Heart left ventricle (tissue), 16 donors: ENCODE results near the gene KRT72. TPM values are rescaled to one million over a fixed set of nuclear protein-coding genes. Genes with fewer than 3 reads are reported as not detected.
A peak's percentile ranks its signal among the peaks of the same experiment; 100 is the strongest.

Experiments used
- ATAC-seq, 4 donors: fragments of 200-7000 bp; cut with Tn5 transposase; one replicate each; pipeline ENCODE4 v1.9.1; 2020 to 2022; ENCODE audit warnings: moderate library complexity in 4 of 4, mild to moderate bottlenecking in 3 of 4, moderate number of reproducible peaks in 1 of 4
- DNase-seq, 5 donors: peaks; one replicate each; pipeline ENCODE4 v3.0.0-alpha.2; 2020
- H3K27ac ChIP-seq, 12 donors: fragments of 200-600 bp; sonication (generic) in 4 of 12; one replicate each; pipeline versions ENCODE4 v1.5.0 to v1.8.0; 2016 to 2022; ENCODE audit warnings: mild to moderate bottlenecking in 2 of 12
- H3K27me3 ChIP-seq, 9 donors: fragments of 200-600 bp; sonication (generic) in 2 of 9; one replicate each; pipeline versions ENCODE4 v1.5.1 to v1.8.0; 2016 to 2022; ENCODE audit warnings: mild to moderate bottlenecking in 3 of 9
- H3K36me3 ChIP-seq, 9 donors: fragments of 200-600 bp; sonication (generic) in 2 of 9; one replicate each; pipeline versions ENCODE4 v1.5.0 to v1.8.0; 2018 to 2022; ENCODE audit warnings: mild to moderate bottlenecking in 2 of 9
- H3K4me1 ChIP-seq, 12 donors: fragments of 200-600 bp; sonication (generic) in 4 of 12; one replicate each; pipeline versions ENCODE4 v1.5.0 to v1.8.0; 2016 to 2022; ENCODE audit warnings: mild to moderate bottlenecking in 3 of 12
- H3K4me3 ChIP-seq, 12 donors: fragments of 200-600 bp; sonication (generic) in 4 of 12; one replicate each; pipeline versions ENCODE4 v1.5.0 to v1.8.0; 2017 to 2022; ENCODE audit warnings: mild to moderate bottlenecking in 9 of 12, moderate library complexity in 4 of 12
- H3K9me3 ChIP-seq, 12 donors: fragments of 200-600 bp; sonication (generic) in 4 of 12; one replicate each; pipeline versions ENCODE4 v1.5.0 to v1.8.0; 2016 to 2022; ENCODE audit warnings: mild to moderate bottlenecking in 1 of 12
- CTCF ChIP-seq, 12 donors: fragments of 200-600 bp; sonication (generic) in 4 of 12; IDR thresholded peaks; one replicate each; pipeline versions ENCODE4 v1.5.0 to v1.8.0; 2018 to 2022; ENCODE audit warnings: antibody characterized with exemption in 12 of 12, mild to moderate bottlenecking in 5 of 12
- POLR2A ChIP-seq, 2 donors: fragments of 450-650 bp; IDR thresholded peaks; one replicate each; pipeline ENCODE4 v1.6.1; 2017; ENCODE audit warnings: antibody characterized with exemption in 2 of 2, mild to moderate bottlenecking in 2 of 2, moderate library complexity in 2 of 2
- WGBS, 4 donors: extraction: QIAGEN DNeasy Blood & Tissue Kit in 2 of 4; methylation state at CpG; one replicate each; pipeline versions ENCODE4 v1.1.5 to v1.1.7; 2013 to 2018; 5-methylcytosine and 5-hydroxymethylcytosine counted together
- intact Hi-C, 10 donors: fragments of 100-400 bp; cut with DNase I; formaldehyde crosslinking; loops; one replicate each; pipeline versions ENCODE4 v1.11.1 to v1.14.2; 2022
- polyA plus RNA-seq, 2 donors: library from polyadenylated mRNA; stranded (reverse); fragments of 200-250 nt; gene quantifications; one replicate each; pipeline ENCODE4 v1.2.3, GENCODE V29; 2013
- total RNA-seq, 9 donors: library from RNA; depleted of rRNA in 2 of 9; stranded (reverse); fragments of >200 nt in 2 of 9; fragmentation: NEBNext Ultra II Directional in 3 of 9; extraction: Animal tissue kit (Norgen Biotek cat#: 25700) in 3 of 9; gene quantifications; one replicate each; pipeline versions ENCODE4 v1.1.0 to v1.2.4, GENCODE V29; 2016 to 2023
- donor health status: ischemic (EF 13 %, LVEDD 7.1; RV severe dilation, severe dysfunction).
- donor health status: healthy with polysubstance abuse.
- donor health status: DM: no; HTN: yes; CAD: no.
- donor health status: DM: no; HTN: no; CAD: no.
- donor health status: ischemic (EF 25% LVEDD 6.9; RV normal size, moderate dysfunction).
- donor health status: ischemic (EF 25% LVEDD 5.7; RV mildly dilated, moderate dysfunction).
- donor health status: healthy.
- donor health status: DM: yes; HTN: yes; CAD: no.
- donor health status: ischemic (EF 35%, LVEDD 5.7; RV mildly dilated, moderate dysfunction).
- donor health status: nonischemic (EF 11% LVEDD 7.7; RV severe dilation, severe dysfunction).
- donor health status: DM: yes; HTN: yes; CAD: no.
- donor health status: PGD.
- donor health status: ischemic (EF 29% LVEDD 5.4; RV normal size, mild dysfunction).
- donor health status: nonischemic (EF 23%, LVEDD 6.1; RV moderate dilation, normal function).

The KRT72 gene
- total and polyA plus RNA-seq, 11 donors: not detected

GRCh38 chr12:52617403-52617785 is 16.1 kb upstream of the KRT72 start:
- Histone ChIP-seq H3K9me3 (no peaks in the 10 kb centered on the region), H3K4me3 (no peak overlapping the region), H3K27me3 (peaks cover 0 to 21% (median 0%) of the 10 kb centered on the region in 9 donors), H3K27ac (no peak overlapping the region), H3K36me3 (no peaks in the 10 kb centered on the region), H3K4me1 (no peaks in the 10 kb centered on the region)
- ATAC-seq (no peak), DNase-seq (no peak)
- intact Hi-C loops: no loop called here
- no peak for TF ChIP-seq POLR2A (IDR thresholded peaks at IDR 0.05)
- TF ChIP-seq CTCF (IDR thresholded peaks at IDR 0.05): no peak
- 75 to 87% (median 77%) methylated on average over 6 to 7 of the region's 7 CpGs for WGBS, 4 donors

- intact Hi-C loops: no loop called here
- no peak for TF ChIP-seq CTCF (IDR thresholded peaks at IDR 0.05)
- TF ChIP-seq POLR2A (IDR thresholded peaks at IDR 0.05): no peak
- peaks cover 0 to 26% (median 0%) of the 10 kb centered on the region in 9 donors for H3K27me3 ChIP-seq
- no peaks in the 10 kb centered on the region for H3K36me3 ChIP-seq
- no peak overlapping the region for H3K27ac ChIP-seq
- no peak for DNase-seq
- no peaks in the 10 kb centered on the region for H3K9me3 ChIP-seq
- no peaks in the 10 kb centered on the region for H3K4me1 ChIP-seq
- H3K4me3 ChIP-seq: no peak overlapping the region
- 73 to 82% (median 81%) methylated on average over 10 of the region's 10 CpGs for WGBS, 4 donors
- ATAC-seq: no peak
Observed at GRCh38 chr12:52616680-52617402, 15.6 kb upstream of the KRT72 start.

- 86 to 93% (median 89%) methylated on average over 9 of the region's 9 CpGs for WGBS, 4 donors
- DNase-seq (no peak), ATAC-seq (peak in 1 of 4 donors; percentile 18)
- intact Hi-C loops: no loop called here
- H3K27me3 ChIP-seq: peaks cover 0 to 34% (median under 1%) of the 10 kb centered on the region in 9 donors
- H3K27ac ChIP-seq: no peak overlapping the region
- H3K36me3 ChIP-seq: no peaks in the 10 kb centered on the region
- H3K4me3 ChIP-seq: no peak overlapping the region
- no peak for TF ChIP-seq POLR2A (IDR thresholded peaks at IDR 0.05)
- TF ChIP-seq CTCF (IDR thresholded peaks at IDR 0.05): no peak
- H3K9me3 ChIP-seq: no peaks in the 10 kb centered on the region
- H3K4me1 ChIP-seq: no peaks in the 10 kb centered on the region
Observed at GRCh38 chr12:52615912-52616311, 14.6 kb upstream of the KRT72 start.

GRCh38 chr12:52615208-52615868 is 14.1 kb upstream of the KRT72 start:
- Histone ChIP-seq H3K27me3 (peaks cover 0 to 39% (median 5%) of the 10 kb centered on the region in 9 donors), H3K4me1 (no peaks in the 10 kb centered on the region), H3K4me3 (no peak overlapping the region), H3K9me3 (no peaks in the 10 kb centered on the region), H3K36me3 (no peaks in the 10 kb centered on the region), H3K27ac (no peak overlapping the region)
- TF ChIP-seq POLR2A (IDR thresholded peaks at IDR 0.05) (no peak), CTCF (IDR thresholded peaks at IDR 0.05) (no peak)
- ATAC-seq (no peak), DNase-seq (no peak)
- intact Hi-C loops: no loop called here
- 52 to 68% (median 55%) methylated on average over 6 of the region's 6 CpGs for WGBS, 4 donors
